GM10847 (cell line): ENCODE results near the gene SDR9C7.

Source experiments
- POLR2A ChIP-seq: IDR thresholded peaks from 2 replicates; pipeline ENCODE4 v1.6.1; 2011; ENCODE audit not compliant: insufficient read length; ENCODE audit errors: extremely low read depth

The SDR9C7 gene

GRCh38 chr12:56874821-56875220 lies 59.4 kb downstream of the SDR9C7 start:
- no peak for TF ChIP-seq POLR2A

GRCh38 chr12:56873382-56873781 lies 60.8 kb downstream of the SDR9C7 start:
- TF ChIP-seq POLR2A, result no peak
